ENCODE data around the gene TPSAB1. TPM values are rescaled to one million over a fixed set of nuclear protein-coding genes. Genes with fewer than 3 reads are reported as not detected.

TPSAB1 gene
- total and polyA plus RNA-seq, 2 donors from 2014 or later: 1.6 to 156 TPM

- Histone ChIP-seq H3K27me3 (ENCODE audit: control insufficient read depth, insufficient read depth, low read length) (no peaks in the 10 kb centered on the region), H3K36me3 (ENCODE audit: control insufficient read depth in 2 of 3, insufficient read depth in 3 of 3, low read length in 3 of 3) (peaks cover 0 to 3% (median 0%) of the 10 kb centered on the region in 3 donors), H3K27ac (ENCODE audit: low read depth in 2 of 2, low read length in 2 of 2) (no peak overlapping the region), H3K4me3 (ENCODE audit: low read length in 3 of 3) (no peak overlapping the region), H3K9me3 (ENCODE audit: control insufficient read depth in 2 of 3, insufficient read depth in 1 of 3, low read length in 3 of 3) (no peaks in the 10 kb centered on the region), H3K4me1 (ENCODE audit: control insufficient read depth in 2 of 3, insufficient read depth in 2 of 3, low read depth in 1 of 3, low read length in 3 of 3) (no peaks in the 10 kb centered on the region), H3K9ac (ENCODE audit: low read length in 3 of 3) (no peak overlapping the region)
- intact Hi-C loops (cut with DNase I): no loop called here
- DNase-seq: no peak
- FAIRE-seq: no peak
- TF ChIP-seq CTCF (IDR thresholded peaks at IDR 0.05; ENCODE audit: borderline replicate concordance, extremely low read depth, insufficient read depth): no peak
Observed at GRCh38 chr16:1216296-1216619, 24.2 kb upstream of the TPSAB1 start.

GRCh38 chr16:1216681-1217400, 23.7 kb upstream of the TPSAB1 start:
- H3K27me3 ChIP-seq (ENCODE audit: control insufficient read depth, insufficient read depth, low read length): no peaks in the 10 kb centered on the region
- DNase-seq (no peak), FAIRE-seq (no peak)
- intact Hi-C loops (cut with DNase I): no loop called here
- H3K9ac ChIP-seq (ENCODE audit: low read length in 3 of 3): no peak overlapping the region
- H3K9me3 ChIP-seq (ENCODE audit: control insufficient read depth in 2 of 3, insufficient read depth in 1 of 3, low read length in 3 of 3): no peaks in the 10 kb centered on the region
- H3K4me3 ChIP-seq (ENCODE audit: low read length in 3 of 3): no peak overlapping the region
- TF ChIP-seq CTCF (IDR thresholded peaks at IDR 0.05; ENCODE audit: borderline replicate concordance, extremely low read depth, insufficient read depth): no peak
- no peak overlapping the region for H3K27ac ChIP-seq (ENCODE audit: low read depth in 2 of 2, low read length in 2 of 2)
- H3K4me1 ChIP-seq (ENCODE audit: control insufficient read depth in 2 of 3, insufficient read depth in 2 of 3, low read depth in 1 of 3, low read length in 3 of 3): no peaks in the 10 kb centered on the region
- H3K36me3 ChIP-seq (ENCODE audit: control insufficient read depth in 2 of 3, insufficient read depth in 3 of 3, low read length in 3 of 3): peaks cover 0 to 3% (median 0%) of the 10 kb centered on the region in 3 donors

- no peak for TF ChIP-seq CTCF (IDR thresholded peaks at IDR 0.05; ENCODE audit: borderline replicate concordance, extremely low read depth, insufficient read depth)
Observed at GRCh38 chr16:1217526-1217925, 23.0 kb upstream of the TPSAB1 start.

More at GRCh38 chr16:1217526-1217925, 23.0 kb upstream of the TPSAB1 start:
- FAIRE-seq (no peak), DNase-seq (no peak)
- Histone ChIP-seq H3K4me3 (ENCODE audit: low read length in 3 of 3) (no peak overlapping the region), H3K27me3 (ENCODE audit: control insufficient read depth, insufficient read depth, low read length) (no peaks in the 10 kb centered on the region), H3K36me3 (ENCODE audit: control insufficient read depth in 2 of 3, insufficient read depth in 3 of 3, low read length in 3 of 3) (peaks cover 0 to 3% (median 0%) of the 10 kb centered on the region in 3 donors), H3K9ac (ENCODE audit: low read length in 3 of 3) (no peak overlapping the region), H3K9me3 (ENCODE audit: control insufficient read depth in 2 of 3, insufficient read depth in 1 of 3, low read length in 3 of 3) (no peaks in the 10 kb centered on the region), H3K4me1 (ENCODE audit: control insufficient read depth in 2 of 3, insufficient read depth in 2 of 3, low read depth in 1 of 3, low read length in 3 of 3) (no peaks in the 10 kb centered on the region), H3K27ac (ENCODE audit: low read depth in 2 of 2, low read length in 2 of 2) (no peak overlapping the region)
- intact Hi-C loops (cut with DNase I): no loop called here

All from kidney (tissue), 14 donors.